ENCODE measurements around the gene GDPD1.
"Not testable (repeated sequence)": the region's sequence is repeated elsewhere in the genome, so short reads cannot be mapped to it uniquely, and the experiment has no call there.

The GDPD1 gene

GRCh38 chr17:59220328-59221158 lies at the start of gene GDPD1:
Gene GDPD1, plus strand, starts transcription at chr17:59220511. Its CDS starts 99 bp downstream, at chr17:59220610.
- in situ Hi-C loops (cut with HindIII; ENCODE audit: low sequenced_read_pairs), result no loop called here

- in situ Hi-C loops (cut with HindIII; ENCODE audit: low sequenced_read_pairs), result no loop called here
Measured at GRCh38 chr17:59172436-59173004, 47.8 kb upstream of the GDPD1 start.

- in situ Hi-C loops (cut with HindIII; ENCODE audit: low sequenced_read_pairs), result no loop called here
Measured at GRCh38 chr17:59174671-59175070, 45.6 kb upstream of the GDPD1 start.

GRCh38 chr17:59175076-59175475 lies 45.2 kb upstream of the GDPD1 start:
- in situ Hi-C loops (cut with HindIII; ENCODE audit: low sequenced_read_pairs), result no loop called here

- in situ Hi-C loops (cut with HindIII; ENCODE audit: low sequenced_read_pairs), result no loop called here
Measured at GRCh38 chr17:59178266-59178985, 41.9 kb upstream of the GDPD1 start.

- in situ Hi-C loops (cut with HindIII; ENCODE audit: low sequenced_read_pairs), result not testable (repeated sequence)
Measured at GRCh38 chr17:59179601-59180000, 40.7 kb upstream of the GDPD1 start.

DNA sequence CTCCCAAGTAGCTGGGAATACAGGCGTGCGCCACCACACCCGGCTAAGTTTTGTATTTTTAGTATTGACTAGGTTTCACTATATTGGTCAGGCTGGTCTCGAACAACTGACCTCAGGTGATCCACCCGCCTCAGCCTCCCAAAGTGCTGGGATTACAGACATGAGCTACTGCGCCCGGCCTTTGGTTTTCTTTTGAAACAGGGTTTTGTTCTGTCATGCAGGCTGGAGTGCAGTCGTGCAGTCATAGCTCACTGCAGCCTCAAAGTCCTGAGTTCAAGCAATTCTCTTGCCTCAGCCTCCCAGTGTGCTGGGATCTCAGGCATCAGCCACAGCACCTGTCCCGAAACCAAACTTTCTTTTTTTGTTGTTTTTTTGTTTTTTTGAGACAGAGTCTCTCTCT lies 39.7 kb upstream of the GDPD1 start:
- in situ Hi-C loops (cut with HindIII; ENCODE audit: low sequenced_read_pairs), result no loop called here

DNA sequence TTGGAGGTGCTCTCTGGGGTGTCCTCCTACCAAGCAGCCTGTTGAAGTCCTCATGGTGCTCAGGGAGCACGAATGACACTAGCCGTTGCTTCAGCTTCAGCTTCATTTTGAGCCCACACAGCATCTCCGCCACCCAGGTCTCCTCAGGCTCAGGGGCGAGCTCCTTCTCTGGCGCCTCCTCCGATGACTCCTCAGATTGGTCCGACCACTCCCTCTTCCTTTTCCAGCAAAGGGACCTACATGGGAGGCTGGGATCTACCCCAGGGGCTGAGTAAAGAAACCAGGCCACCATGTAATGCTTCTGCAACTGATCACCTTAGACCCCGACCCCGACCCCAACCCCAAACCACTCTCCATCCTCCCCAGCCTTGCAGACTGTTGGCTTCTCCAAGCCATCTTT lies 38.8 kb upstream of the GDPD1 start:
- in situ Hi-C loops (cut with HindIII; ENCODE audit: low sequenced_read_pairs), result no loop called here

DNA sequence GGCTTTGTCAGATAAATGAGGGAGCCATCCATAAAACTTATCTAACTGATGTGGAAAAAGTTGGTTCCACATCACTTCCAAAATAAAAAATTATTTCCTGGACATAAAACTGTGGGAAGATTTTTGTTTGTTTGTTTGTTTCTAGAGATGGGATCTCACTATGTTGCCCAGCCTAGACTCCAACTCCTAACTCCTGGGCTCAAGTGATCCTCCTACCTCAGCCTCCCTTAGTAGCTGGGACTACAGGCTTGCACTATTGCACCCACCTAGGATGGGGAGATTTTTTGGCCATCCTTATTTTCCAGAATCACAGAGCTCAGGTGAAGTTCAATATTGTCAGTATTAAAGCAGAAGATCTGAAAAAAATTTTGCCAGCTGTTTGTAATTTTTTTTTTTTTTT lies 34.3 kb upstream of the GDPD1 start:
- in situ Hi-C loops (cut with HindIII; ENCODE audit: low sequenced_read_pairs), result no loop called here

- in situ Hi-C loops (cut with HindIII; ENCODE audit: low sequenced_read_pairs), result no loop called here
Measured at GRCh38 chr17:59186850-59187249, 33.5 kb upstream of the GDPD1 start.

DNA sequence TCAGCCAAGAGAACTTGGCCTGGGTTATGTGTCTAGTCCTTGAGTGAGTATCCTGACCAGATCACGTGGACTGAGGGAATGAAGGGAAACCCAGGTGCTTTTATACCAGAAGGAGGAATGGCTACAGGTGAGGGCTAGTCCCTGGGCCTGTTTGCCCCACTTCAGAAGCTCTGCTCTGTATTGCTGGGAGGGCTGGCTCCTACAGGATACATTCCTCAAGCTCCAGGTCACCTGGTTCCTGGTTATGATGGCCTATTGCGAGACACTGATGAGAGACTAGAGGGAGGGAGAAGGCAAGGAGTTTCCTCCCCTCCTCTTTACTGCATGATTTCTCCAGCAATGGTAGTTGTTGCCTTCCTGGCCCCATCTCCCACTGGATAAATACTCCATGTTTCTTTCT lies 29.5 kb upstream of the GDPD1 start:
- in situ Hi-C loops (cut with HindIII; ENCODE audit: low sequenced_read_pairs), result no loop called here

GRCh38 chr17:59193336-59193862 lies 26.9 kb upstream of the GDPD1 start:
- in situ Hi-C loops (cut with HindIII; ENCODE audit: low sequenced_read_pairs), result no loop called here

DNA sequence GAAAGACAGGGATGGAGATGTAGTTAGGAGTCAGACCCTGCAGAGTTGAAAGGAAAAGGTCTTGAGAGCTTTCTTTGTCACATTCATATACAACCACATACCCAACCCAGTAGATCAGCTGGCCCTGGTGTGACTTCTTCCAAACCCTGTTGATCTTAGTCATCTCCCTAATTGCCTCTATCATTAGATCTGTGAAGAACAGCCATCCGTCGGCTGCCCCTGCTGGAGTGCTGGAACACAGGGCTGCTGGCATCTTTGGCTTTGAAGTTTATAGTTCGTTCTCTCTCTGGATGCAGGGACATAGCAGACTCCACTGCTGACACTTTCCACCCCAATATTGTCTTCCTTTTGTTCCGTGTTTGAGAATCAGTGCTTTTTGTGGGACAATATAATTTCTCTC lies 20.9 kb upstream of the GDPD1 start:
- in situ Hi-C loops (cut with HindIII; ENCODE audit: low sequenced_read_pairs), result no loop called here

- in situ Hi-C loops (cut with HindIII; ENCODE audit: low sequenced_read_pairs), result no loop called here
Measured at GRCh38 chr17:59202320-59202719, 18.0 kb upstream of the GDPD1 start.

DNA sequence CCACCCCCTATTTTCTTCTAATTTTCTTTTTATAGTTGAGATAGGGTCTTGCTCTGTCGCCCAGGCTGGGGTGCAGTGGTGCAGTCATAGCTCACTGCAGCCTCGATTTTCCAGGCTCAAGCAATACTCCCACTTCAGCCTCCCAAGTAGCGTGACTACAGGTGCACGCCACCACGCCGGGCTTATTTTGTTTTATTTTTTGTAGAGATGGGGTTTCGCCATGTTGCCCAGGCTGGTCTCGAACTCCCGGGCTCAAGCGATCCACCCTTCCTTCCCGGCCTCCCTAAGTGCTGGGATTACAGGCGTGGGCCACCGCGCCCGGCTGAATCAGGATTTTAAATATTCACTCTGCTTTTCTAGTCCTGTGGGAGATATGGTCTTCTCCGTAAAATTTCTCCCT lies 941 bp upstream of the GDPD1 start:
- in situ Hi-C loops (cut with HindIII; ENCODE audit: low sequenced_read_pairs), result no loop called here

DNA sequence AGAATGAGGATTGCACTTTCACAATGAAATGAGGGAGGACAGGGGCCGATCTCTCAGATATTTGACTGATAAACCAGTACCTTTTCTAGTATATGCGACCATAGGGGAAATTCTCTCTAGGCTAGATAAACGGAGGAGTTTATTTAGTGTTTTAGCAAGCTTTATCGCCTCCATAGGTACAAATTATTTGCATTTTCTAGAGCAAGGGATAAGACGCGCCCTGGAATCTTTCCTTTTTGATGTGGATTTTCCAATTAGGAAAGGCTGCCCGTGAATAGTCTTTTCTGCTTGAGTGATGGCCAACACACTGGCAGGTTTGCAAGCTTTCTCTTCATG lies 351 bp upstream of the GDPD1 start:
- in situ Hi-C loops (cut with HindIII; ENCODE audit: low sequenced_read_pairs), result no loop called here

DNA sequence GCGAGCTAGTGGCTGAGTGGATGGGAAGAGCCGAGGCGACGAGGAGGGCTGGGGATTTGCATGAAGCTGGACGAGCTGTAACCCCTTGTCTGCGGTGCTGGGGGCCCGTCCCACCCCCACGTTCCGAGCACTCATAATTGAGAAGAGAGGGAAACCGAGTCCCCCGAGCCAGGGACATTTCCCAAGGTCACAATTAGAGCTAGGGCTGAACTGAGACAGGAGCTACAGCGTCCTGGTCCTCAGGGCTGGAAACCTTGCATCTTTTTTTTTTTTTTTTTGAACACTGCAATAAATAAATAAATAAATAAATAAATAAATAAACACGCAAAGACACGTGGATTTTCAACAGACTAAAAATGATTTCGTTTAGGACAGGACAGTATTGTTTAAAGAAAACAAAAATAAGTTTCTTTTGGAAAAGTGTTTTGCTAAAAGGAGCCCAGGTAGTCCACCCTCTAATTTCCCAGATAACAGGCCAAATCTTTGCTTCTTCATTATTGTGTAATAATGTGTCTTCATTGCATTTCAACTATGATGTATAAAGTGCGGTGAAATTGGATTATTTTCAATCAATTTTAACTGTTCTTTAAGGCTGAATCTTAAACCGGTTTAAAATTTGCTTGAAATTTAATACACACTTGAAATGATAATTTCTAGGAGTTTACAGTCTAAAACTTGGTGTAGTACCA lies 992 bp downstream of the GDPD1 start:
- in situ Hi-C loops (cut with HindIII; ENCODE audit: low sequenced_read_pairs), result no loop called here

DNA sequence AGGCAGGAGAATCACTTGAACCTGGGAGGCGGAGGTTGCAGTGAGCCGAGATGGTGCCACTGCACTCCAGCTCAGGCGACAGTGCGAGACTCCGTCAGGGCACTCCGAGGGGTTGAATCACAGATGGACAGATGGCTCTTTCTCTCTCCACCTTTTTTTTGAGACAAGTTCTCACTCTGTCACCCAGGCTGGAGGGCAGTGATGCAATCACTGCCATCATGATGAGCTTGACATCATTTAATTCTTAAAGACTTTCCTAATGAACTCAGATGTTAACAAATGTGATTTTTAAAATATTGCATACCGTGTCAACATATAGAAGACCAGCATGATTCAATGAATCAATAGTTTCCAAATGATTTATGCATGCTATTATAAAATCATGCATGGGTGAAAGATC lies 3.5 kb downstream of the GDPD1 start:
- in situ Hi-C loops (cut with HindIII; ENCODE audit: low sequenced_read_pairs), result no loop called here

DNA sequence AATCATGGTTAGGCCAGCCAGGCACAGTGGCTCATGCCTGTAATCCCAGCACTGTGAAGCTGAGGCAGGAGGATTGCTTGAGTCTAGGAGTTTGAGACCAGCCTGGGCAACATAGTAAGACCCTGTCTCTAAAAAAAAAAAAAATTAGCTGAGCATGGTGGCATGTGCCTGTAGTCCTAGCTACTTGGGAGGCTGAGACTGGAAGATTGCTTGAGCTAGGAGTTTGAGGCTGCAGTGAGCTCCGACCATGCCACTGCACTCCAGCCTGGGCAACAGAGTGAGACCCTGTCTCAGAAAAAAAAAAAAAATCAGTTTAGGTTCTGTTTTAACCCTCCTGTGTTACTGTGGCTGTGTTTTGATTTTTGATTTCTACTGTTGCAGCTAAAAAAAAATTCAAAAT lies 8.3 kb downstream of the GDPD1 start:
- in situ Hi-C loops (cut with HindIII; ENCODE audit: low sequenced_read_pairs), result not testable (repeated sequence)

GRCh38 chr17:59230764-59231163 lies 10.5 kb downstream of the GDPD1 start:
- in situ Hi-C loops (cut with HindIII; ENCODE audit: low sequenced_read_pairs), result no loop called here

- in situ Hi-C loops (cut with HindIII; ENCODE audit: low sequenced_read_pairs), result no loop called here
Measured at GRCh38 chr17:59234631-59235030, 14.3 kb downstream of the GDPD1 start.

Data from DLD1 (cell line).